GM19438 (cell line): Measurements from ENCODE around the gene CNTN4.
"Not testable (repeated sequence)": the region's sequence is repeated elsewhere in the genome, so short reads cannot be mapped to it uniquely, and the experiment has no call there.

Experiments used
- ATAC-seq: cut with Tn5 transposase; IDR thresholded peaks from one replicate; pipeline ENCODE4 v1.9.1; 2021; ENCODE audit warnings: low read depth; ENCODE audit not compliant: unreplicated experiment

CNTN4 gene

DNA sequence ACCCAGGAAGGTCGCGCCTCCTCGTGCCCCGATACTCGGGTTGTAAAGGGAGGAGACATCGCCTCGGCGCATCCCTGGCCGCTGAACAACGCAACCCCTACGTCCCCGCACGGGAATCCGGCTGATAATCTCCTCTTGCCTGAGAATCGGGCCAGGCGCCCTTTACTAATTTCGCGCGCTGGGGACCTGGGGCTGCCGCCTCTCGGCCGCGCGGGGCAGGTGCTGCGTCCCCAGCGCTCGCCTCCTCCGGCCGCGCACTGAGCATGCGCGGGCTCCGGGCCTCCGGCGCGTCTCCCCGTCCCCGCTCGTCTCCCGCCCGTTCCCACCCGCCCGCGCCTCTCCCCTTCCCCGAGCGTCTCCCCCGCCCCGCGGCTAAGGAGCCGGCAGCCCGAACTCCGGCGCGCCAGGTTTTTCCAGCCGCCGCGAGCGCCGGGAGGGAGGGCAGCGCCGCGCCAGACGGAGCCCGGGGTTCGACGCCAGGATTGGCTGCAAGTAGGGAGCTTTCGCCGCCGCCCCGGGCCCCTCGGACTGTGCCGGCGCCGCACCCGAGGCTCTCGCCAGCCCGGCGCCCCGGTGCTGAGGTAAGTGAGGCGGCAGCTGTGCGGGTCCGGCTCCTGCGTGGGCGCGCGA, at the start of gene CNTN4:
Gene CNTN4, plus strand, starts transcription at position 469 of the 630 bp plus-strand sequence.
- no peak for ATAC-seq

DNA sequence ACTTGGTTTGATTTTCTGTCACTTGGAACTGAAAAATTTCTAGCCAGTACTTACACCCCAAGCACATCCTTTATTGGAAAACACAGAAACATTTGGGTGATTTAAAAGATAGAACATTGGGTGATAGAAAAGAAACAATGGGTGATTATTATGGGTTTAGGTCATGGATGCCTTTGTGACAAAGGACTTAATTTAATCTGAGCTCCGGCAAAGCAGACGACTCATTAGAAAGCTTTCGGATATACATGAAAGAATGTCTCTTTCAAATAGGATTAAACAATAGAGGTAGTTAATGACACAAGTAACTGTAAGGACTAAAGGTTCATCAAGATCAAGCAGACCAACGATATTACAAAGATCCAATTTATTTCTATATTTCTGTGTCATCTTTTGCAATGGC, 37.3 kb upstream of the CNTN4 start:
- ATAC-seq = no peak

DNA sequence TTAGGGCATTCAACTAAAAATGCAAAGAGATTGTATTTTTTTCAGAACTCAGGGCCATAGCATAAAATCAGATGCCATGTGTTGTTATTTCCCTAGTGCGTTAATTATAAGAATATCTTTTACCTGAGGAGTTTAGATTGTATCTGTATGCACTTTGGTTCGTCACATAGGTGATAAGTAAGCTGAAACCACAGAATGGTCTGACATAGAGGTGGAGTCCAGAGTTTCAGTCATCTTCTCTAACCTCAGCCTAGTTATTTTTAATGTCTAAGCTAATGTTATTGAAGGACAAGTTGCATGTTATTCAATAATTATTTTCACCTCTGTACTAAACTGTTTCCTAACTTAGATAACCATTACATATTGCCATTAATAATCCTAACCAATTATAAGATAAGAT, 27.1 kb upstream of the CNTN4 start:
- no peak for ATAC-seq

DNA sequence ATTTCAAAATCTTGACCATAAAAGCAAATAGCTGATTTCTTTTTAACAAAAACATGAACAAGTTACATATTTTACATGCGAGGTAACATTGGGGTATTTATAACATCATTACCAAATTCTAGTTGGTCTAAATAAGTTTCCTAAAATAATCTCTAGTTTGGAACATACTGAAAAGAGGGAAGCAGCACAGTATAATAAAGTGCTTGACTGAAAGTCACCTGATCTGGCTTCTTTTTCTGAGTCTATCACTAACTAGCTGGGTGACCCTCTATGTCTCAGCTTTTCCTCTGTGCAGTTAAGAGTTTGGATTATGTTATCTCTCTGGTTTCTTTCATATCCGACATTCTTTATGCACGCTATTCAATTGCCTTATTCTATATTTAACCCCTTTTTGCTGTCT, 19.8 kb upstream of the CNTN4 start:
- no peak for ATAC-seq

GRCh38 chr3:2082871-2083480, 15.7 kb upstream of the CNTN4 start:
- no peak for ATAC-seq

- not testable (repeated sequence) for ATAC-seq
Observed at GRCh38 chr3:2083558-2083957, 15.1 kb upstream of the CNTN4 start.

DNA sequence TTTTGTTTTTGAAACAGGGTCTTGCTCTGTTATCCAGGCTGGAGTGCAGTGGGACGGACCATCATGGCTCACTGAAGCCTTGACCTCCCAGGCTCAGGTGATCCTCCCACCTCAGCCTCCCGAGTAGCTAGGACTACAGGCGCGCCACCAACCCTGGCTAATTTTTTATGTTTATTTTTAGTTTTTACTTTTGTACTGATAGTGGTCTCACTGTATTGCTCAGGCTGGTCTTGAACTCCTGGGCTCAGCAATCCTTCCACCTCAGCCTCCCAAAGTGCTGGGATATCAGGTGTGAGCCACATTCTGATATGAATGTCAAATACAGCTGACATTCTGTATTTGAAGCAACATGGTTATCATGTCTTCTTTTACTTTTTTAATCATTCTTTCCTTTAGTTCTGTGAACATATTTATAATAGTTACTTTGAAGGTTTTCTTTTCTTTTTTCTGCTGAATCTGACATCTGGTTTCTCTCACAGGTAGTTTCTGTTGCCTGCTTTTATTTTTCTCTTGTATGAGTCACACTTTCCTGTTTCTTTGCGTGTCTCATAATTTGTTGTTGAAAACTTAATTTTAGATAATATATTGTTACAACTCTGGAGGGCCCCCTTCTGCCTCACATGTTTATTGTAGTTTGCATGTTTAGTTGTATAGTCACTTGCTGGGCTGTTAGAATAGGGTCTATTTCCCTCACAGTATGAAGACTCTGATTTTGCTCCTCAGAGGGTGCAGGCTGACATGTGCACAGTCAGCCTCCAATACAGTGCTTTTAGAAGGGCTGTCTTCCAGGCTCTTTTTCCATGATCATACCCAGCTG, 8.4 kb upstream of the CNTN4 start:
- no peak for ATAC-seq

DNA sequence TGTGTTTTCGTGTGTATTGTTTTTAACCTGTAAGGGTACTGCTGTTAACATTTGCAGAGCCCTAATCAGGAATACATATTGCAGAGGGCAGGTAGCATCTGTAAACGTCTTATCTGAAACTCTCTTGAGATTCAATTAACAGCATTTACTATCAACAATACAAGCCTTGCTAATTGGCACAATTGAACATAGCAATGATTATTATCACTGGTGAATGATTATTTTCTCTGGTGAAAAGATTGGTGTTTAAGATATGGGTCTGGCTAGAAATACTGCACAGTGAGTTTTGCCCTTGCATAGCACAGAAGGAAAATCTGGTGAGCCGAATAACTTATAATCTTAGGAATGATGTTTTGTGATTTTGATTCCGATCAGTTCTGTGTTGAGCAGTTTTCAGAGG, 5.9 kb upstream of the CNTN4 start:
- ATAC-seq = no peak

GRCh38 chr3:2094941-2095340, 3.7 kb upstream of the CNTN4 start:
- no peak for ATAC-seq

- ATAC-seq = no peak
Observed at GRCh38 chr3:2096216-2096615, 2.5 kb upstream of the CNTN4 start.

GRCh38 chr3:2097641-2098191, 950 bp upstream of the CNTN4 start:
- ATAC-seq = no peak

DNA sequence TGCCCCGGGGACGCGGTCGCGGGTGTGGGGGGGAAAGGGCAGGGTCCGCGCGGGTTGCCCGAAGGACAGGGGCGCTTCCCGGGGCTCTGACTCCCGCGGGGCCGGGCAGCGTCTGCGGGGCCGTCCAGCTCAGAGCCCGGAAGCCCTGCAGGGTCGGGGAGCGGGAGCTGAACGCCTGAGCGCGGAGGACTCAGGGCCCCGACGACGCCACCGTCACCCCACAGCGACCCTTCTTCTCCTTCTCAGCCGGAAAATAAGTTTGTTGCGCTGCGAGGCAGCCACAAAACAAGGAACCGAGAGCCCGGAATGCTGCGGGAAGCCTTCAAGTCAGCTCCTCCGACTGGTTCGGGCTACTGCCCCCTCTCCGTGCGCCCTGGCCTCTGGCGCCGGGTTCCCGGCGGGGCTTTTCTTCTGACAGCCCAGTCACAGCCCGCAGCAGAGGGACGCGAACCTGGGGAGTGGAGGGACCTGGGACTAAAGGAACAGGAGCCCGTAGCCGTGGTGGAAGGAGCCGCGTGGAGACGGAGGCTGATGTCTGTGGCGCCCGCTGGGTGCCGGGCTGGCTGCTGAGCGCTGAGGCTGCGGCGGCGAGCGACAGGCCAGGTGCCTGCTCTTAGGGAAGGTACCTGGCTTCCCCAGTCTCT, 484 bp downstream of the CNTN4 start:
- no peak for ATAC-seq

DNA sequence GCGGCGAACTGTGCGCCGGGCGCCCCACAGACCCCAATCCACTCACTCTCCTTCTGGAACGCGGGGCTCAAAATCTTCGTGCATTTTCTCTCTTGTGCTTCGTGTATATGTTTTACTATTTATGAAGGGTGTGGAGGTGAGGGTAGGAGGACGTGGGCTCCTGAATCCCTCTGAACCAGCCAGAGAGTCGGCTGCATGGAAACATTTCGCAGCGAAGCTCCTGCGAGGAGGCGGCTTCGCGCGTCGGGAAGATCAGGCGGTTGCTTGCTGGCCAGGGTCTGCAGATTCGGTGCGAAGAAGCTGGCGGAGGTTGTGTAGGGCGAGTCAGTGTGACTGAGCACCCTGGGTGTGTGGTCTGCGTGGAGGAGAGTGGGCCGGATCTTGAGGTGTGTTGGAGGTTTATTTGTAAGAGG, 1.1 kb downstream of the CNTN4 start:
- no peak for ATAC-seq

DNA sequence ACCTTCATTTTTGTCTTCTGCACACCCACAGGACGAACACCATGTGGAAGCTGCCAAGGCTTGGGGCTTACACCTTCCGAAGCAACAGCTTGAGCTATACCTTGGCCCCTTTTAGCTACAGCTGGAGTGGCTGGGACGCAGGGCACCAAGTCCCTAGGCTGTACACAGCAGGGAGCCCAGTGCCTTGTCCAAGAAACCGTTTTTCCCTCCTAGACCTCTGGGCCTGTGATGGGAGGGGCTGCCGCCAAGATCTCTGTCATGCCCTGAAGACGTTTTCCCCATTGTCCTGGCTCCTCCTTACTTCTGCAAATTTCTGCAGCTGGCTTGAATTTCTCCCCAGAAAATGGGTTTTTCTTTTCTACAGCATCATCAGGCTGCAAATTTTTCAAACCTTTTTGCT, 7.8 kb downstream of the CNTN4 start:
- ATAC-seq = no peak

- ATAC-seq = no peak
Observed at GRCh38 chr3:2110597-2111117, 12.0 kb downstream of the CNTN4 start.

DNA sequence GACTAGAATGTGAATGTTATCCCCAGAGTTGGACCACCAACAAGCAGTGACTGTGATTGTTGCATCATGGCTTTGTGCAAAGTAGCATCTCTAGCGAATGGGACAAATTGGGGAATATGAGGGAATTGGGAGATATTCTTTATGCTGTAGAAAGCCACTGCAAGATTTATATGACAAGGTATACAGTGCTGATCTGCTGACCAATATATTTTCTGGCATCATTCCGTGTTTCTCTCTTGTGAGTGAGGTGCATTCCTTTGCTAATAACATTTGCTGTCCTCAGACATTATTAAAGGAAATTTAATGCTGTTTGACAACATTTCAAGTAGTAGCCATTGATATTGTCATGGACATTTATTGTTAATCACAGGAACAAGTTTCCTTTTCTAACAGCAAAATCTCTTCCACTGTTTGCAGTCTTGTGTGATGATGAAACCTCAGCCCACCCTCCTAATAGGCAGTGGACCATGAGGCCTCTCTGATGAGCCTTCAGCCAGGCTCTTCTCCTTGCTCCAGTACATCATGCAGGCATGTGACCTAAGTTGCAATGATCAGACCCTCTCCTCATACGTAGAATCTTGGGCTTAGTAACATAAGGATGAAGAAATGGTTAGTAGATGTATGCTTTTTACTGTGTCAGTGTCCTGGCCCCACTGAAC, 16.1 kb downstream of the CNTN4 start:
- ATAC-seq = no peak

- ATAC-seq = no peak
Observed at GRCh38 chr3:2130726-2131125, 32.1 kb downstream of the CNTN4 start.

DNA sequence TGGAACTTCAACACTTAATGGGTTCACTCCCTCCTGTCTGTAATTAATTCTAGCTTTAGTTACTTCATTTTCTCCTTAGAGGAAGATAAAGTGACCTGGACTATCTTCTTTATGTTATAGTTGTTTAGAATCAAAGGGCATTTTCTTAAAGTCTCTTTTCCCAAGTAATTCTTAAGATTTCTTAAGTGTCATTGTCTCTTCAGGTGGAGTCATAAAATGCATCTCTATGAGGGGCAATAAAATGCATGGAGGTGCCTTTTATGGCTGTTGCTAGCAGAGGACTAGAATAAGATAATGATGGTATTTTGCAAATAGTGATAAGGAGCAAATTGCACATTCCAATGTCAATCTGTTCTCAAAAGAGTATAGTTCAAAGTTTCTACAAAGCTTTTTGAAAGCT, 34.5 kb downstream of the CNTN4 start:
- no peak for ATAC-seq

GRCh38 chr3:2137651-2138050, 39.0 kb downstream of the CNTN4 start:
- no peak for ATAC-seq

GRCh38 chr3:2141482-2141881, 42.8 kb downstream of the CNTN4 start:
- ATAC-seq = no peak
